HuH-7.5 (cell line): ENCODE data around the gene SLC22A1.
"Not testable (repeated sequence)": the region's sequence is repeated elsewhere in the genome, so short reads cannot be mapped to it uniquely, and the experiment has no call there.

ENCODE experiments used
- DNase-seq: peaks from one replicate; pipeline ENCODE4 v3.0.0; 2011; ENCODE audit warnings: low spot score

The SLC22A1 gene

DNA sequence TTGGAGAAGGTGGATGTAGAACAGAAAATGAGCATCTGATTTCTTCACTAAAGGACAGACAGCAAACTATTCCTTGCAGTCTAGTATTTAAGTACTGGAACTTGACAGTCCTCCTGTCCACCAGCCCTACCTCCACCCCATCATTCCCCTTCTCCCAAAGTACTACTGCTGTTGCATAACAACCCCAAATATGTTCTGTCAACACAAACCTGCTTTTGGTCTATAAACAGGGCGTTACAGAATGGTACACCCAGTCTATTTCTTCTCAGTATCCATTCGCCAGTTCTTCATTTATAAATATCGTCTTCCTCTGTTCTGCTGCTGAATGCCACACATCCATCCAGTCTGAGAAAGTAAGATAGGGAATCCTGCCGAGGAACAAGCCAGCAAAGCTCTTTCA is 27.7 kb upstream of the SLC22A1 start:
- DNase-seq: no peak

GRCh38 chr6:160095146-160095845 is 26.3 kb upstream of the SLC22A1 start:
- DNase-seq: no peak

GRCh38 chr6:160101277-160102205 is 20.1 kb upstream of the SLC22A1 start:
- DNase-seq: no peak

- DNase-seq: no peak
Measured at GRCh38 chr6:160102399-160102798, 19.2 kb upstream of the SLC22A1 start.

DNA sequence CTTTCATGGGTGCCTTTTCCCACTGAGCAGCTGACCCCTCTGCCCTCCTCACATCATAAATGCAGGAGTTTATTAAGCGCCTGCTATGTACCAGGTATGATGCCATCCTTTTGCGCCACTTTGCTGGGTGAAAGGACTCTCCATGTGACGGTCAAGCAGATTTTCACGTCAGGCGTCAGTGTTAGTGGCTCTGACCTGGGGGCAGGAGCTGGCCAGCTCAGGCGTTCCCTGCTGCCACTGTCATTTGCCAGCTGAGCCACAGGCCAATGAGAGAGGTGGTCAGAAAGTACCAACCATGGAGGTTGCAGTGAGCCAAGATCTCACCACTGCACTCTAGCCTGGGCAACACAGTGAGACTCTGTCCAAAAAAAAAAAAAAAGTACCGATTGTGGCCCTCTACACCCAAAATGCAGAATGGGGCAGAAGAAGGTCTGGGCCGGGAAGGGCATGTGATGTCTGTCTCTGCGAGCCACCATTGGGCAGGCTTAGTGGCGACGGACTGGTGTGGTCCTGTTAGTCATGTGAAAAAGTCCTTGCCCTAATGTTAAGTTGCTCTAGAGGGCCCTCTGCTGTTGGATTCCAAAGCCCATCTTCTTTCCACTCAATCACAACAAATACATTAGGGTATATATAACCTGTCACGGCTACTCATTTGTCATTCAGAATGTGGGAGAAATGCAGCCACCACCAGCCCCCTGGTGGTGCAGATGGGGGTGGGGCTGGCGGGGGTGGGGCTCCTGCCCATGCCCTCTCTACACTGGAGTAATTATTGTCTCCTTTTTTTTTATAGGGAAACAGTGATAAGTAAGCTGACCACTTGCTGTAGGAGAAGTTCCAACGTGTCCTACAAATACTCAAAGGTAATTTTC is 18.4 kb upstream of the SLC22A1 start:
- no peak for DNase-seq

DNA sequence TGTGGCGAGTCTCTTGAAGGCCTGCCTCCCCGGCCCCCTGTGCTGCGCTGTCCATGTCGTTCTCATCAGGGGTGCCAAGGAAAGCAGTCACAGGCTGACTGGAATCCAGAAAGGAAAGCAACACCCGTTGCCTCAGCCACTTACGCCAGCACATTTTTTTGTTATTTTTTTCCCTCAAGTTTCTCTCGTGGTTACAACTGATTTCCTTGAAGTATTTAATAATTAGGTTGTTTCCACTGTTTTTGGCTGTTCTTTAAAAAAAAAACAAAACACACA is 17.9 kb upstream of the SLC22A1 start:
- DNase-seq: no peak

DNA sequence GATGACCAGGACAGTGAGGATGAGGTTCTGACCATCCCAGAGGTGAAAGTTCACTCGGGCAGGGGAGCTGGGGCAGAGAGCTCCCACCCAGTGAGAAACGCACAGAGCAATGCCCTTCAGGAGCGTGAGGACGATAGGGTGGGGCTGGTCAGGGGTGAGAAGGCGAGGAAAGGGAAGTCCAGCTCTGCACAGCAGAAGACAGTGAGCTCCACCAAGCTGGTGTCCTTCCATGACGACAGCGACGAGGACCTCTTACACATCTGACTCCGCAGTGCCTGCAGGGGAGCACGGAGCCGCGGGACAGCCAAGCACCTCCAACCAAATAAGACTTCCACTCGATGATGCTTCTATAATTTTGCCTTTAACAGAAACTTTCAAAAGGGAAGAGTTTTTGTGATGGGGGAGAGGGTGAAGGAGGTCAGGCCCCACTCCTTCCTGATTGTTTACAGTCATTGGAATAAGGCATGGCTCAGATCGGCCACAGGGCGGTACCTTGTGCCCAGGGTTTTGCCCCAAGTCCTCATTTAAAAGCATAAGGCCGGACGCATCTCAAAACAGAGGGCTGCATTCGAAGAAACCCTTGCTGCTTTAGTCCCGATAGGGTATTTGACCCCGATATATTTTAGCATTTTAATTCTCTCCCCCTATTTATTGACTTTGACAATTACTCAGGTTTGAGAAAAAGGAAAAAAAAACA is 16.6 kb upstream of the SLC22A1 start:
- DNase-seq: no peak

- no peak for DNase-seq
Measured at GRCh38 chr6:160106010-160106409, 15.6 kb upstream of the SLC22A1 start.

DNA sequence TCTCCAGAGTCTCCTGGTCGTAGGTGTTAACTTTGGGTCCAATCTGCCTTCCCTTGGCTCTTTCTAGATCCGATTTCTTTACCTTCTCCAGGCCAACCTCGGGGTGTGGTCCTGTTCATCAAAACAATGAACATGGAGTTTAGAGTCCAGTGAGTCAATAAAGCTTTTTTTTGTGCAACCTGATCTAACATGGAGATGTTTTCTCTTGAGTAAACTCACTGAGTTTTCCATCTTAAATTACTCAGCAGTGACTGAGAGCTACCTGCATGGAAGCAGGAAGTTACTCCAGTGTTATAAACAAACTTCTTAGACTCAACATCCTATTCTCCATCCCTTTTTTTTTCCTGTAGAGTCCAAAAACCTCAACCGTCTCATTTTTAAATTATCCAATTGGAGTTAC is 14.9 kb upstream of the SLC22A1 start:
- DNase-seq: no peak

GRCh38 chr6:160108077-160108476 is 13.5 kb upstream of the SLC22A1 start:
- DNase-seq: no peak

GRCh38 chr6:160110586-160111123 is 11.0 kb upstream of the SLC22A1 start:
- no peak for DNase-seq

GRCh38 chr6:160111806-160112205 is 9.8 kb upstream of the SLC22A1 start:
- DNase-seq: no peak

GRCh38 chr6:160112628-160113299 is 8.9 kb upstream of the SLC22A1 start:
- DNase-seq: no peak

DNA sequence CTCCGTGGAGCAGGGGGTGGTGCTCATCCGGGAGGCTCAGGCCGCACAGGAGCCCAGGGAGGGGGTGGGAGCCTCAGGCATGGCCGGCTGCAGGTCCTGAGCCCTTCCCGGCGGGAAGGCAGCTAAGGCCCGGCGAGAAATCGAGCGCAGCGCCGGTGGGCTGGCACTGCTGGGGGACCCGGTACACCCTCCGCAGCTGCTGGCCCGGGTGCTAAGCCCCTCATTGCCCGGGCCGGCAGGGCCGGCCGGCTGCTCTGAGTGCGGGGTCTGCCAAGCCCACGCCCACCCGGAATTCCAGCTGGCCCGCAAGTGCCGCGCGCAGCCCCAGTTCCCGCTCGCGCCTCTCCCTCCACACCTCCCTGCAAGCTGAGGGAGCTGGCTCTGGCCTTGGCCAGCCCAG is 7.1 kb upstream of the SLC22A1 start:
- not testable (repeated sequence) for DNase-seq

DNA sequence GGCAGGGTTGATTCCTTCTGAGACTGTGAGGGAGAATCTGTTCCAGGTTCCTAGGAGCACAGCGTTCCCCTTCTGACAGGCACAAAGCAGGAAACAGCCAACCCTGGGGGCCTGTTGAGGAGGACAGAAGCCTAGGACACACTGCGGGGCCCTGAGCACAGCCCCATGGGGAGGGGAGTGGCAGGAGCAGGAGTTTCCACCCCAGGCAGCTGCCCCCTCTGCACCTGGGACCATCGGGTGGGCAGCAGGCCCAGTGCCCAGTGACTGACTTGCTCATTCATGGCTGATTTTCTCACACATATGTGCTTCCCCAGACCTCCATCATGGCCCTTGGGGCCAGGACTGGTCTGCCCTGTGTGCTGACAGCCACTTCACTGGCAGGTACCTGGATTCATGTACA is 6.2 kb upstream of the SLC22A1 start:
- no peak for DNase-seq

- DNase-seq: no peak
Measured at GRCh38 chr6:160116411-160116810, 5.2 kb upstream of the SLC22A1 start.

DNA sequence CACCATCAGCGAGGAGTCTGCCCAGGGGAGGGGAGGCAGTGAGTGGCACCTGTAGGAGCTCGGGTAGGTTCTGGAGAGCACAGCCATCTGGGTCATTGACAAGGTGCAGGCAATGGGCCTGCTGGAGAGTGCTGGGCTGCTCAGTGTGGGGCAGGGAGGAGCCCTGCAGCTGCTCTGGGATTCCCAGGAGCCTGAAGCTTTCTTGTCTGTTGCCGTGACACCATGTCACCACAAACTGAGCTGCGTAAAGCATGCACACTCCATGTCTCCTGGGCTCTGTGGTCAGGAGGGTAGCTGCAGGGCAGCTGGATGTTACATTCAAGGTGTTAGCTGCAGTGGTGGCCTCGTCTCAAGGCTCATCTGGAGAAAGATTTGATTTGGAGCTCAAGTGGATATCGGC is 4.5 kb upstream of the SLC22A1 start:
- no peak for DNase-seq

- no peak for DNase-seq
Measured at GRCh38 chr6:160118620-160119229, 2.9 kb upstream of the SLC22A1 start.

- DNase-seq: no peak
Measured at GRCh38 chr6:160120087-160120486, 1.5 kb upstream of the SLC22A1 start.

DNA sequence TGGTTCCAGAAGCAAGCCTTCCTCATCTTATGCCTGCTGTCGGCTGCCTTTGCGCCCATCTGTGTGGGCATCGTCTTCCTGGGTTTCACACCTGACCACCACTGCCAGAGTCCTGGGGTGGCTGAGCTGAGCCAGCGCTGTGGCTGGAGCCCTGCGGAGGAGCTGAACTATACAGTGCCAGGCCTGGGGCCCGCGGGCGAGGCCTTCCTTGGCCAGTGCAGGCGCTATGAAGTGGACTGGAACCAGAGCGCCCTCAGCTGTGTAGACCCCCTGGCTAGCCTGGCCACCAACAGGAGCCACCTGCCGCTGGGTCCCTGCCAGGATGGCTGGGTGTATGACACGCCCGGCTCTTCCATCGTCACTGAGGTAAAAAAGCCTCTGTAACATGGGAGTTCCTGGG is 366 bp downstream of the SLC22A1 start:
- DNase-seq: no peak

DNA sequence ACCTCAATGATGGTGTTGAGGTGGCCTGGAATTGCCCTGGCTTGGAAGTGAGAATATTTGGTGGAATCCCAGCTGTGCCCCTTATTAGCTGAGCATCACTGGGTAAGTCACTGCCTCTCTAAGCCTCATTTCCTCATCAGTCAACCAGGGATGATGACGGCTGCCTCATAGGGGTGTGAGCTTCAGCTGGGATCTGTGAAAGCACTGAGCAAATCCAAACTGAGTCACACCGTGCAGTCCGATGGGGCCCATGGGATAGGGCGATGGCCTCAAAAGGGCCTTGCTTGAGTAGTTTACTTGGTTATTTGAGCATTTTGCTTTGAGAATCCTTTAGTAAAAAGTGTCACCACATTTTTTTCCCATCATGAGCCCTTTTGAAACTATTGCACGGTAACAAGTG is 1.1 kb downstream of the SLC22A1 start:
- DNase-seq: no peak
